PC-9 (cell line): ENCODE results near the gene ZYG11A. TPM values are rescaled to one million over a fixed set of nuclear protein-coding genes. Genes with fewer than 3 reads are reported as not detected.

Experiments used
- BruUV-seq: library from RNA; stranded (reverse); fragments of 400-500 nt; replicated peaks from 2 replicates; lab custom pipeline; 2021; lab: Mats Ljungman, UMichigan
- CTCF ChIA-PET: fragments of 300-600 bp; sonication (Branson Sonifier 250); formaldehyde crosslinking; loops from one replicate; lab custom pipeline; 2022; ENCODE audit warnings: antibody characterized with exemption; lab: Charles Lee
- POLR2A ChIA-PET: fragments of 300-600 bp; sonication (Branson Sonifier 250); formaldehyde crosslinking; loops from one replicate; lab custom pipeline; 2022; ENCODE audit warnings: antibody characterized with exemption; ENCODE audit not compliant: unreplicated experiment; lab: Charles Lee
- DNase-seq, 2 experiments: peaks; one replicate each; pipeline versions ENCODE4 v3.0.0 to v3.0.0-alpha.2; 2015 to 2022; ENCODE audit warnings: mixed read lengths in 1 of 2
- H2AFZ ChIP-seq: fragments of 200-600 bp; sonication (generic); 2 replicates; pipeline ENCODE4 v1.8.1; 2017; ENCODE audit warnings: antibody characterized with exemption
- H3F3A ChIP-seq: fragments of 200-600 bp; sonication (generic); 2 replicates; pipeline ENCODE4 v1.8.1; 2017; ENCODE audit warnings: antibody characterized with exemption, mild to moderate bottlenecking, low read depth; ENCODE audit not compliant: insufficient read depth
- H3K27ac ChIP-seq: fragments of 200-600 bp; sonication (generic); 2 replicates; pipeline ENCODE4 v1.6.1; 2016; ENCODE audit warnings: mixed run types
- H3K27me3 ChIP-seq: fragments of 200-600 bp; sonication (generic); 2 replicates; pipeline ENCODE4 v1.6.1; 2016; ENCODE audit warnings: low read depth, mixed run types; ENCODE audit not compliant: insufficient read depth
- H3K36me3 ChIP-seq: fragments of 200-600 bp; sonication (generic); 2 replicates; pipeline ENCODE4 v1.6.1; 2016; ENCODE audit warnings: low read depth, mixed run types
- H3K4me1 ChIP-seq: fragments of 200-600 bp; sonication (generic); replicated peaks from 2 replicates; pipeline ENCODE4 v1.6.1; 2016; ENCODE audit warnings: mixed run types; ENCODE audit not compliant: insufficient read depth
- H3K4me2 ChIP-seq: fragments of 200-600 bp; sonication (generic); 2 replicates; pipeline ENCODE4 v1.6.1; 2017; ENCODE audit warnings: mixed run types
- H3K4me3 ChIP-seq: fragments of 200-600 bp; sonication (generic); 2 replicates; pipeline ENCODE4 v1.6.1; 2016; ENCODE audit warnings: mixed run types
- H3K79me2 ChIP-seq: fragments of 200-600 bp; sonication (generic); 2 replicates; pipeline ENCODE4 v1.6.1; 2017; ENCODE audit warnings: low read depth, mixed run types
- H3K9me2 ChIP-seq: fragments of 200-600 bp; sonication (generic); 2 replicates; pipeline ENCODE4 v1.8.1; 2017; ENCODE audit warnings: mild to moderate bottlenecking; ENCODE audit not compliant: insufficient read depth
- H3K9me3 ChIP-seq: fragments of 200-600 bp; sonication (generic); 2 replicates; pipeline ENCODE4 v1.8.1; 2016; ENCODE audit warnings: low read depth; ENCODE audit not compliant: insufficient read depth
- H4K20me1 ChIP-seq: fragments of 200-600 bp; sonication (generic); 2 replicates; pipeline ENCODE4 v1.8.1; 2017; ENCODE audit not compliant: insufficient read depth
- CTCF ChIP-seq: fragments of 200-600 bp; sonication (generic); conservative IDR thresholded peaks from 2 replicates; pipeline ENCODE4 v1.6.1; 2017; ENCODE audit warnings: mixed run types, antibody characterized with exemption, mild to moderate bottlenecking, moderate library complexity
- EZH2 ChIP-seq: fragments of 200-600 bp; sonication (generic); IDR thresholded peaks from 2 replicates; pipeline ENCODE4 v1.8.0; 2017; ENCODE audit warnings: antibody characterized with exemption, low read depth
- intact Hi-C: fragments of 100-400 bp; cut with micrococcal nuclease; formaldehyde crosslinking; loops from one replicate; pipeline ENCODE4 v1.10.0; 2022; ENCODE audit not compliant: unreplicated experiment
- total RNA-seq: library from RNA; stranded (reverse); gene quantifications from 2 replicates; pipeline ENCODE4 v1.2.3, GENCODE V29; 2021

Gene ZYG11A
- total RNA-seq, 1 experiment from 2014 or later: 11.5 TPM

GRCh38 chr1:52929019-52929418, 86.5 kb downstream of the ZYG11A start:
- no peak for DNase-seq
- BruUV-seq: no TSS peak
- intact Hi-C loops: loop anchor here (10.0 kb wide), 1 partner anchor 116 kb away; no protein-coding TSS in a partner anchor
- no peaks in the 10 kb centered on the region for H4K20me1 ChIP-seq
- H3K4me1 ChIP-seq: 0 out of 2 replicates have a peak, but pooled peaks cover 9% of the 10 kb centered on the region
- no peak overlapping the region for H3K27ac ChIP-seq
- no peaks in the 10 kb centered on the region for H3K27me3 ChIP-seq
- 0 out of 2 replicates have a peak overlapping the region, but pooled peaks have one; percentile 17 for H3K4me2 ChIP-seq
- H3K4me3 ChIP-seq: no peak overlapping the region
- H3K9me3 ChIP-seq: no peaks in the 10 kb centered on the region
- POLR2A ChIA-PET: no interaction called here
- no peaks in the 10 kb centered on the region for H3F3A ChIP-seq
- no peak for TF ChIP-seq EZH2
- no peak for TF ChIP-seq CTCF
- H2AFZ ChIP-seq: no peak overlapping the region
- CTCF ChIA-PET: interaction anchor here (0.6 kb wide), 1 partner anchor 467 kb away, joined by 3 read pairs; no protein-coding TSS in a partner anchor
- no peaks in the 10 kb centered on the region for H3K9me2 ChIP-seq
- H3K79me2 ChIP-seq: no peaks in the 10 kb centered on the region
- no peaks in the 10 kb centered on the region for H3K36me3 ChIP-seq

GRCh38 chr1:52937433-52938182, 95.0 kb downstream of the ZYG11A start:
- DNase-seq: no peak
- Histone ChIP-seq H3K4me2 (no peak overlapping the region), H3K4me1 (no peaks in the 10 kb centered on the region), H3K4me3 (no peak overlapping the region), H3F3A (no peaks in the 10 kb centered on the region), H3K9me3 (no peaks in the 10 kb centered on the region), H3K36me3 (no peaks in the 10 kb centered on the region), H3K79me2 (no peaks in the 10 kb centered on the region), H4K20me1 (0 out of 2 replicates have a peak, but pooled peaks cover 5% of the 10 kb centered on the region), H2AFZ (no peak overlapping the region), H3K27ac (no peak overlapping the region), H3K9me2 (no peaks in the 10 kb centered on the region), H3K27me3 (no peaks in the 10 kb centered on the region)
- BruUV-seq: no TSS peak
- POLR2A ChIA-PET: no interaction called here
- CTCF ChIA-PET: no interaction called here
- intact Hi-C loops: no loop called here
- TF ChIP-seq CTCF (no peak), EZH2 (no peak)

GRCh38 chr1:52938183-52938451, 95.6 kb downstream of the ZYG11A start:
- no peaks in the 10 kb centered on the region for H3K79me2 ChIP-seq
- CTCF ChIA-PET: no interaction called here

More at GRCh38 chr1:52938183-52938451, 95.6 kb downstream of the ZYG11A start:
- Histone ChIP-seq H3K4me3 (no peak overlapping the region), H3K9me2 (no peaks in the 10 kb centered on the region), H3K4me1 (no peaks in the 10 kb centered on the region), H4K20me1 (0 out of 2 replicates have a peak, but pooled peaks cover 5% of the 10 kb centered on the region), H3K36me3 (no peaks in the 10 kb centered on the region), H3F3A (no peaks in the 10 kb centered on the region), H3K4me2 (no peak overlapping the region), H3K27me3 (no peaks in the 10 kb centered on the region), H3K9me3 (no peaks in the 10 kb centered on the region), H2AFZ (no peak overlapping the region), H3K27ac (no peak overlapping the region)
- POLR2A ChIA-PET: no interaction called here
- intact Hi-C loops: no loop called here
- no TSS peak for BruUV-seq
- TF ChIP-seq EZH2: no peak
- no peak for TF ChIP-seq CTCF
- no peak for DNase-seq
